GM12878 (cell line): Measurements from ENCODE around the gene ERN1. TPM values are rescaled to one million over a fixed set of nuclear protein-coding genes. Genes with fewer than 3 reads are reported as not detected.

ENCODE experiments used
- ATAC-seq: fragments of 200-7000 bp; cut with Tn5 transposase; 3 replicates; pipeline ENCODE4 v1.9.1; 2020; ENCODE audit warnings: mild to moderate bottlenecking, moderate library complexity
- BruUV-seq: library from RNA; stranded (reverse); fragments of 400-500 nt; replicated peaks from 2 replicates; lab custom pipeline; 2021; lab: Mats Ljungman, UMichigan
- CTCF ChIA-PET: fragments of 300-600 bp; sonication (Branson Sonifier 250); formaldehyde crosslinking; extraction: SDS; loops from one replicate; lab custom pipeline; 2021; ENCODE audit warnings: inconsistent platforms; lab: Yijun Ruan, JAX
- POLR2A ChIA-PET: fragments of 350-600 bp; formaldehyde crosslinking; extraction: SDS; loops from one replicate; lab custom pipeline; 2021; ENCODE audit warnings: inconsistent platforms; lab: Charles Lee
- RAD21 ChIA-PET: fragments of 300-600 bp; sonication (Branson Sonifier 250); formaldehyde crosslinking; loops from one replicate; lab custom pipeline; 2023; ENCODE audit warnings: antibody characterized with exemption; ENCODE audit not compliant: unreplicated experiment; lab: Charles Lee
- SMC1A ChIA-PET: fragments of 300-600 bp; sonication (Branson Sonifier 250); formaldehyde crosslinking; loops from one replicate; lab custom pipeline; 2023; ENCODE audit not compliant: unreplicated experiment, uncharacterized antibody; lab: Charles Lee
- DNase-seq: peaks from one replicate; pipeline ENCODE4 v3.0.0-alpha.2; 2011; ENCODE audit warnings: low read depth, low spot score
- FAIRE-seq: peaks from 3 replicates; lab custom pipeline; 2011; peaks lifted over from hg19 to GRCh38; lab: Jason Lieb, UNC
- H2AFZ ChIP-seq: 2 replicates; pipeline ENCODE4 v1.6.0; 2011; ENCODE audit warnings: low read depth, low read length, control low read depth; ENCODE audit not compliant: control insufficient read depth
- H3K27ac ChIP-seq: 2 replicates; pipeline ENCODE4 v1.5.1; 2011; ENCODE audit warnings: control low read depth; ENCODE audit not compliant: control insufficient read depth, insufficient read depth
- H3K27me3 ChIP-seq, 2 experiments: replicated peaks in 1 of 2; 2 replicates each; pipeline versions ENCODE4 v1.6.0 to v1.6.1; 2011; ENCODE audit warnings: low read length in 1 of 2; ENCODE audit not compliant: control insufficient read depth in 2 of 2, insufficient read depth in 2 of 2
- H3K36me3 ChIP-seq, 2 experiments: 2 replicates each; pipeline ENCODE4 v1.5.1; 2011; ENCODE audit warnings: low read length in 1 of 2; ENCODE audit not compliant: control insufficient read depth in 2 of 2, insufficient read depth in 2 of 2
- H3K4me1 ChIP-seq: 2 replicates; pipeline ENCODE4 v1.6.1; 2011; ENCODE audit warnings: mild to moderate bottlenecking, low read length, moderate library complexity, mixed read lengths; ENCODE audit not compliant: control insufficient read depth, insufficient read depth
- H3K4me2 ChIP-seq: 2 replicates; pipeline ENCODE4 v1.6.0; 2011; ENCODE audit warnings: control low read depth; ENCODE audit not compliant: control insufficient read depth, insufficient read depth
- H3K4me3 ChIP-seq: fragments of 200-600 bp; sonication (generic); 2 replicates; pipeline ENCODE4 v1.5.1; 2016
- H3K79me2 ChIP-seq: 2 replicates; pipeline ENCODE4 v1.6.0; 2011; ENCODE audit warnings: low read length; ENCODE audit not compliant: control insufficient read depth, insufficient read depth
- H3K9ac ChIP-seq: 2 replicates; pipeline ENCODE4 v1.8.0; 2011; ENCODE audit warnings: low read length, control low read depth, mixed read lengths; ENCODE audit not compliant: control insufficient read depth, insufficient read depth
- H3K9me3 ChIP-seq: replicated peaks from 3 replicates; pipeline ENCODE4 v1.5.1; 2011; ENCODE audit warnings: mild to moderate bottlenecking, low read length; ENCODE audit not compliant: control insufficient read depth, insufficient read depth
- H4K20me1 ChIP-seq: 2 replicates; pipeline ENCODE4 v1.6.0; 2011; ENCODE audit not compliant: control insufficient read depth, insufficient read depth
- FOXK2 ChIP-seq: fragments of 450-650 bp; IDR thresholded peaks from 2 replicates; pipeline ENCODE4 v1.6.1; 2017; ENCODE audit warnings: mild to moderate bottlenecking, moderate library complexity
- MYB ChIP-seq: fragments of 150-350 bp; IDR thresholded peaks from 2 replicates; pipeline ENCODE4 v1.6.1; 2014; ENCODE audit warnings: mild to moderate bottlenecking, low read depth, low read length, borderline replicate concordance
- PKNOX1 ChIP-seq: fragments of 450-650 bp; IDR thresholded peaks from 2 replicates; pipeline ENCODE4 v1.6.1; 2016; ENCODE audit warnings: mild to moderate bottlenecking
- RAD21 ChIP-seq: IDR thresholded peaks from 2 replicates; pipeline ENCODE4 v1.6.1; 2011; ENCODE audit warnings: mild to moderate bottlenecking, low read depth, low read length, moderate library complexity; ENCODE audit not compliant: insufficient read depth
- RBBP5 ChIP-seq: fragments of 200-600 bp; sonication (generic); conservative IDR thresholded peaks from 2 replicates; pipeline ENCODE4 v1.6.1; 2016
- SPI1 ChIP-seq: IDR thresholded peaks from 2 replicates; pipeline ENCODE4 v1.6.1; 2011; ENCODE audit warnings: low read depth, mild to moderate bottlenecking, low read length, moderate library complexity, borderline replicate concordance; ENCODE audit not compliant: insufficient read depth
- WGBS: methylation state at CpG from one replicate; pipeline ENCODE4 v1.1.6; 2016; ENCODE audit warnings: low lambda C conversion rate; ENCODE audit not compliant: insufficient replicate concordance, insufficient coverage; ENCODE audit errors: missing lambda C conversion rate; 5-methylcytosine and 5-hydroxymethylcytosine counted together
- in situ Hi-C: fragments of 300-500 bp; cut with MboI; formaldehyde crosslinking; loops from 9 replicates; pipeline ENCODE4 v1.14.3; 2018; ENCODE audit warnings: mixed read lengths
- intact Hi-C: fragments of 100-400 bp; cut with micrococcal nuclease; formaldehyde crosslinking; loops from one replicate; pipeline ENCODE4 v1.14.2; 2022; ENCODE audit not compliant: unreplicated experiment
- polyA plus RNA-seq, 11 experiments: library from polyadenylated mRNA; depleted of rRNA in 4 of 11; unstranded in 6 of 11; stranded (reverse) in 5 of 11; fragments of >200 nt; fragmentation: Nextera tagmentation in 4 of 11; fragmentation: Illumina TruSeq in 1 of 11; extraction: Ambion mirVana in 4 of 11; extraction: Trizol in 1 of 11; gene quantifications; 1 replicate in 1 of 11; 2 replicates in 10 of 11; pipeline versions ENCODE4 v1.2.1 to v1.2.3, GENCODE V29; 2011 to 2016; ENCODE audit warnings: inconsistent platforms in 2 of 11, missing spikeins in 2 of 11, low read depth in 1 of 11
- total RNA-seq, 4 experiments: library from RNA; depleted of rRNA in 3 of 4; stranded (reverse); fragments of >200 nt in 3 of 4; fragmentation: Illumina TruSeq in 1 of 4; extraction: Trizol in 1 of 4; gene quantifications; 2 replicates each; pipeline versions ENCODE4 v1.2.1 to v1.2.3, GENCODE V29; 2013 to 2021

Gene ERN1
- total and polyA plus RNA-seq, 10 of the 15 experiments (the other 5 are each of a cell fraction or from before 2014, with no cell fraction given): 2.6 to 19.2 (median 7.6) TPM

GRCh38 chr17:64067657-64068056, 62.3 kb downstream of the ERN1 start:
- TF ChIP-seq FOXK2: no peak
- no peak for TF ChIP-seq MYB
- no peak for TF ChIP-seq RAD21
- no peak for TF ChIP-seq RBBP5
- TF ChIP-seq SPI1: no peak
- TF ChIP-seq PKNOX1: no peak
- Histone ChIP-seq H2AFZ (no peak overlapping the region), H3K4me2 (no peak overlapping the region), H3K9me3 (peaks cover 12% of the 10 kb centered on the region), H3K79me2 (no peaks in the 10 kb centered on the region), H3K27me3 (no peaks in the 10 kb centered on the region), H3K36me3 (peaks cover 12 to 37% of the 10 kb centered on the region in 2 experiments), H3K27ac (no peak overlapping the region), H3K4me1 (peaks cover 11% of the 10 kb centered on the region), H3K4me3 (no peak overlapping the region), H3K9ac (no peak overlapping the region), H4K20me1 (no peaks in the 10 kb centered on the region)
- ChIA-PET POLR2A (interaction anchor here (0.6 to 1.0 kb wide), 2 partner anchors 63 to 64 kb away, joined by 3 read pairs; partner anchors contain the start of gene ERN1), CTCF (interaction anchor here (8.9 kb wide), 1 partner anchor 65 kb away, joined by 140 read pairs; the partner anchor contains the start of gene ERN1), RAD21 (no interaction called here), SMC1A (interaction anchor here (10.0 kb wide), 1 partner anchor 64 kb away, joined by 151 read pairs; the partner anchor contains the start of gene ERN1)
- ATAC-seq (no peak), FAIRE-seq (no peak), DNase-seq (no peak)
- 46% methylated on average over 3 of the region's 3 CpGs for WGBS
- no TSS peak for BruUV-seq
- intact Hi-C loops: no loop called here
- in situ Hi-C loops: no loop called here
